Embryonic facial prominence (tissue), 1 donor: ENCODE measurements around the gene WDR43.

Source experiments
- DNase-seq: peaks from one replicate; pipeline ENCODE4 v3.0.0-alpha.2; 2016; ENCODE audit errors: extremely low spot score

Gene WDR43, protein sequence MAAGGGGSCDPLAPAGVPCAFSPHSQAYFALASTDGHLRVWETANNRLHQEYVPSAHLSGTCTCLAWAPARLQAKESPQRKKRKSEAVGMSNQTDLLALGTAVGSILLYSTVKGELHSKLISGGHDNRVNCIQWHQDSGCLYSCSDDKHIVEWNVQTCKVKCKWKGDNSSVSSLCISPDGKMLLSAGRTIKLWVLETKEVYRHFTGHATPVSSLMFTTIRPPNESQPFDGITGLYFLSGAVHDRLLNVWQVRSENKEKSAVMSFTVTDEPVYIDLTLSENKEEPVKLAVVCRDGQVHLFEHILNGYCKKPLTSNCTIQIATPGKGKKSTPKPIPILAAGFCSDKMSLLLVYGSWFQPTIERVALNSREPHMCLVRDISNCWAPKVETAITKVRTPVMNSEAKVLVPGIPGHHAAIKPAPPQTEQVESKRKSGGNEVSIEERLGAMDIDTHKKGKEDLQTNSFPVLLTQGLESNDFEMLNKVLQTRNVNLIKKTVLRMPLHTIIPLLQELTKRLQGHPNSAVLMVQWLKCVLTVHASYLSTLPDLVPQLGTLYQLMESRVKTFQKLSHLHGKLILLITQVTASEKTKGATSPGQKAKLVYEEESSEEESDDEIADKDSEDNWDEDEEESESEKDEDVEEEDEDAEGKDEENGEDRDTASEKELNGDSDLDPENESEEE

GRCh38 chr2:28894470-28895188 lies at the start of gene WDR43:
WDR43 (plus strand) TSS chr2:28894667; CDS start chr2:28894699, 32 bp downstream.
- DNase-seq: peak; percentile 96

DNA sequence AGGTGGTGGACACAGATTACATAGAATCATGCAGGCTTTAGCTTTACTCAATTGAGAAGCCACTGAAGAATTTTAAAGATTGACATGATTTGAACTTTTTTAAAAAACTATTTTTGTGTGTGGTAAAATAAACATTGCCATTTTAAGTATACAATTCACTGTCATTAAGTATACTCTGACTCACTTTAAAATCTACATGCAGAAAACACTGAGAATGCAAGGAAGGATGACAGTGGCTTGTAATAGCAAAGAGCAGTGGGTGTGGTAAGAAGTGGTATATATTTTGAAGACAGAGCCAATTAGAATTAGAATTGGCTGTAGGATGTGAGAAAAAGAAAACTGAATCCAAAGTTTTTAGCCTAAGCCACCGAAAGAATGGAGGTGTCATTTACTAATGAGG lies 39.3 kb upstream of the WDR43 start:
- no peak for DNase-seq

GRCh38 chr2:28855977-28856376 lies 38.5 kb upstream of the WDR43 start:
- no peak for DNase-seq

GRCh38 chr2:28868611-28869010 lies 25.9 kb upstream of the WDR43 start:
- DNase-seq: no peak

DNA sequence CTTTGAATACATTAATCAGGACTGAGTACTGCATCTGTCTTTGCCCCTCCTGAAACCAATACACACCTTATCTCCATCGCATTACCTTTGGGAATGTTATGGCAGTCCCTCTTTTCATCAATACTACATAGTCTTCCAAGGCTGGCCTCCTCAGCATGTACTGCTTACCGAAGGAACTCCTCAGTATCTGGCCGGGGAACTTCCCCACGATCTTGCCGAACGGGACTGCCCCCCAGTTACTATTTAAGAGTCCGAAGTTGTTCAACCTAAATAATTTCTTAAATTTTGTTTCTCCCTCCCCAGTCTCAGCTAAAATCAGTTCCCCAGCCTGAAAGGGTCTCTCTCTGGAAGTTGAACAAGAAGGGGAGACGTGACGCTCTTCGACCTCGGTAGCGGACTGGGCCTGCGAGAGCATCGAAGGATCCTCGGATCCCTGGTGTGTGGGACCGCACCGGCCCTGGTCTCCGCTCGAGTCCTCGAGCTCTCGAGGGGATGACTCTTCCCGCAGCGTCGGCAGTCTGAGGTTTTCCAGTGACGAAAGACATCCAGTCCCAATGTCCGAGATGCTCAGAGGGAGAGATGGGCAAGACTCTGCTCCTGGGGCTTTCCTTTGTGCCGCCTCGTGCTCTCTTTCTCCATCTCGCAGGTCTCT lies 24.8 kb upstream of the WDR43 start:
- DNase-seq: no peak

- DNase-seq: peak; percentile 87
These were observed 24.1 kb upstream of the WDR43 start, which contains the start of gene TRMT61B for GRCh38 chr2:28870146-28870891. TRMT61B (minus strand) TSS chr2:28870309; CDS start chr2:28870277, 32 bp downstream.

GRCh38 chr2:28871620-28872019 lies 22.8 kb upstream of the WDR43 start:
- no peak for DNase-seq

GRCh38 chr2:28880193-28880592 lies 14.3 kb upstream of the WDR43 start:
- DNase-seq: no peak

- no peak for DNase-seq
These were observed 979 bp upstream of the WDR43 start for GRCh38 chr2:28893488-28893887.

DNA sequence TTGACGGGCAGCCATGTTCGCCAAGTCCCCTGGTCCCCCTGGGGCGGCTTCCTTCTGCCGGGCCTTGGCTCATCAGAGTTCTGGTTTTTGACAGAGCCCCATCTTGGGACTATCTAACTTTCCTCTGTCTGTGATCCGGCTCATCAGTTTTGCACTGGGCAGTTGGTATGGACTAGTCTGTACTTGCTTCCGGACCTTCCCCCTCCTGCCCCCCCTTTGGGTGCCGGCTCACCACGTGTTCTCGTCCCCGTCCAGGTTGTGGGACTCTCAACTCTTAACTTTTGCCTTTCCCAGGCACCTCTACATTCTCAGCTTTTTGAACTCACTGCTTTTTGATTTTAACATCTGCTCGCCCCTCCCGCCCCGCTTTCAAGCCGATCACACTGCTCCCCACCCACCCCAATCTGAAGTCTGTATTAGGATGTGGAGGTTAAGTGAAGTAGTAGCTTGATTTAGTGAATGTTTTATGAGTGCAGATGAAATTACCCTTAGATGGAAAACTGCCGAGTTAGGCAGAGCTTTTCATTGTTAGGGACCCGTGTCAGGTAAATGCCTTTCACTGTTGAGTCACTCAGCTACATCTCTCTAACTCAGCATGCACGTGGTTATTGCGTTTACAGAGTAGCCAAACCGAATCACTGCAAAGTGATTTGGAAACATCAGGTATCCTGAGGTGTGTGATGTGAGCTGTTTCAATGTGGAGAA lies 874 bp downstream of the WDR43 start:
- no peak for DNase-seq

DNA sequence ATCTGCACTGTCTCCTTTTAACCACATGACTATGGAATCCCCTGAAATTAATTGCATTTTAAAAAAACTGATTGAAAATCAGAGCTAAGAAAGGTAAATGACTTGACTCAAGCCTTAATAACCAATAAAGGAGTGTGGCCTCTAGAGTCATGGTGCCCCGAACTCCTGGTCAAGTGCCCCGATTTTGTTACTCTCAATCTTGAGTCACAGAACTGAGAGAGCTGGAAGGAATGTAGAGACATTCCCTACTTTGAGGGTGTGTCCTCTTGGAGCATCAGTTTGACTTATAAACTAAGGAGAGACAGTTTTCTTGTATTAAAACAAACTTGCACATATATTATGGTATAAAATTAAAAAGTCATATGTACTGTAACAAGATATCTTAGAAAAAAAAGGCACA lies 2.4 kb downstream of the WDR43 start:
- DNase-seq: no peak

- no peak for DNase-seq
These were observed 3.6 kb downstream of the WDR43 start for GRCh38 chr2:28898048-28898447.

GRCh38 chr2:28901202-28901601 lies 6.7 kb downstream of the WDR43 start:
- no peak for DNase-seq

- no peak for DNase-seq
These were observed 7.4 kb downstream of the WDR43 start for GRCh38 chr2:28901841-28902240.

GRCh38 chr2:28902584-28902983 lies 8.1 kb downstream of the WDR43 start:
- no peak for DNase-seq

DNA sequence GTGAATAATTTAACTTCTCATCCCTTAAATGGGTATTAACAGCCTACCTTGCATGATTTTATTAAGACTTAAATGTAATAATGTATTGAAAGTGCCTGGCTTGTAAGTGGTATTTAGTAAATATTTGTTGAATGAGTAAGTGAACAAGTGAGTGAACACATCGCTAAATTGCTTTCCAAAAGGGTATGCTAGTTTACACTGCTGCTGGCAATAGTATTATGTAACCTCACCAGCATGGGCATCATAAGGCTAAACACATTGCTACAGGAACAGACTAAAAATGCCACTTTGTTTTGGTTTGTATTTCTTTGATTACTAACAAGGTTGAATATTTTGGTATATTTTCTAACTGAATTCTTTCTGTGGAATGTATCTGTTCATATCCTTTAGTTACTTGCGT lies 9.8 kb downstream of the WDR43 start:
- no peak for DNase-seq

- DNase-seq: no peak
These were observed 10.5 kb downstream of the WDR43 start for GRCh38 chr2:28904802-28905457.

- no peak for DNase-seq
These were observed 11.1 kb downstream of the WDR43 start for GRCh38 chr2:28905533-28905932.

GRCh38 chr2:28906376-28906775 lies 11.9 kb downstream of the WDR43 start:
- no peak for DNase-seq

DNA sequence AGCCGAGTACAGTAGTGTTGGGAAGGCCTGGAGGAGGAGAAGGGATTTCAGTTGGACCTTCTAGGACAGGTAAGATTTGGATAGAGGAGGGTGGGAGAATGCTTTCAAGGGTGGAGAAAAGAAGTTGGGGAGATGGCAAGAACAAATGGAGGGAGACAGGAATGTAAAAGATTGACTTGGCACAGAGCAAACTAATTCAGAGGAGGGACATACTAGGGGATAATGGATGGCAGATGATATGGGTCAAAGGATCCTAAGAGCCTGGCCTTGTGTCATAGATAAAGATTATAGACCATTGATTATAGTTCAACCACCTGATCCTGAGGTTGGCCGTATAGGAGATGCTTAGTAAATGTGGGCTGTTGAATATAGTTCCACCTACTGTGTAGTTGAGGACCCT lies 12.4 kb downstream of the WDR43 start:
- DNase-seq: no peak
